HUES48 (cell line): ENCODE data around the gene RFX3.
A peak's percentile ranks its signal among the peaks of the same experiment; 100 is the strongest.

Experiments used
- H3K27ac ChIP-seq: one replicate; pipeline ENCODE4 v1.7.0; 2013; ENCODE audit warnings: low read depth, low read length, inconsistent platforms
- H3K27me3 ChIP-seq: 2 replicates; pipeline ENCODE4 v1.6.1; 2013; ENCODE audit warnings: mild to moderate bottlenecking, low read length; ENCODE audit not compliant: control insufficient read depth, insufficient read depth
- H3K36me3 ChIP-seq: 2 replicates; pipeline ENCODE4 v1.6.1; 2013; ENCODE audit warnings: low read length; ENCODE audit not compliant: control insufficient read depth, insufficient read depth
- H3K4me1 ChIP-seq: 2 replicates; pipeline ENCODE4 v1.6.1; 2013; ENCODE audit warnings: mild to moderate bottlenecking, low read length; ENCODE audit not compliant: control insufficient read depth, insufficient read depth
- H3K4me3 ChIP-seq: 2 replicates; pipeline ENCODE4 v1.5.1; 2013; ENCODE audit warnings: mild to moderate bottlenecking, low read depth, low read length
- H3K9ac ChIP-seq: 2 replicates; pipeline ENCODE4 v1.6.1; 2013; ENCODE audit warnings: mild to moderate bottlenecking, low read depth, low read length, moderate library complexity
- H3K9me3 ChIP-seq: 2 replicates; pipeline ENCODE4 v1.6.1; 2013; ENCODE audit warnings: low read length; ENCODE audit not compliant: control insufficient read depth, insufficient read depth

RFX3 gene

GRCh38 chr9:3513265-3513818, 12.5 kb downstream of the RFX3 start:
- Histone ChIP-seq H3K9ac (no peak overlapping the region), H3K4me1 (peaks cover 32% of the 10 kb centered on the region), H3K27ac (no peak overlapping the region), H3K36me3 (no peaks in the 10 kb centered on the region), H3K27me3 (no peaks in the 10 kb centered on the region), H3K4me3 (no peak overlapping the region), H3K9me3 (no peaks in the 10 kb centered on the region)

GRCh38 chr9:3511551-3511950, 14.2 kb downstream of the RFX3 start:
- Histone ChIP-seq H3K27ac (no peak overlapping the region), H3K4me3 (no peak overlapping the region), H3K9ac (no peak overlapping the region; the same call in 1 of the 2 replicates), H3K27me3 (no peaks in the 10 kb centered on the region), H3K9me3 (no peaks in the 10 kb centered on the region), H3K36me3 (no peaks in the 10 kb centered on the region; the same call in 1 of the 2 replicates), H3K4me1 (peaks cover 49% of the 10 kb centered on the region)

- Histone ChIP-seq H3K27me3 (no peaks in the 10 kb centered on the region), H3K27ac (no peak overlapping the region), H3K9ac (no peak overlapping the region), H3K4me3 (no peak overlapping the region), H3K4me1 (peaks cover 56% of the 10 kb centered on the region), H3K9me3 (no peaks in the 10 kb centered on the region), H3K36me3 (no peaks in the 10 kb centered on the region; the same call in 1 of the 2 replicates)
Measured at GRCh38 chr9:3510796-3511195, 15.0 kb downstream of the RFX3 start.

DNA sequence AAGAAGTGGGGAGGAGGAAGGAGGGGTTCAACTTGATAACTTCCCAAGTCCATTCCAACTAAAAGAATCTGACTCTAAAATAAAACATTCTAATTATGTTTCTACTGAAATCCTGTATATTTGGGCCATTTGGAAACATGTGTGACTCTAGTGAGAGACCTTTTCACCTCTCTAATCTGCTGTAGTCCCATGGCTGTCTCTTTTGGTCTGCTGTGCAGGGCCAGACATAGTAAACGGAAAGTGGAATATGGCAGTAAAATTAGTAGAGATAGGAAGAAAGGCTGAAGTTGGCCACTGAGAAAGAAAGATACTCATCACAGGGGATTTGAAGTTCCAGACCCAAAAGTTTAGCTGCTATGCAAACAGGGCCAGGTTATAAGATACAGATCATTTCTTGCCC, 15.9 kb downstream of the RFX3 start:
- Histone ChIP-seq H3K4me3 (no peak overlapping the region), H3K9ac (no peak overlapping the region), H3K4me1 (peaks cover 61% of the 10 kb centered on the region), H3K27ac (peak overlapping the region; percentile 18), H3K36me3 (no peaks in the 10 kb centered on the region; the same call in 1 of the 2 replicates), H3K9me3 (no peaks in the 10 kb centered on the region), H3K27me3 (no peaks in the 10 kb centered on the region)

- H3K4me3 ChIP-seq, result no peak overlapping the region
- H3K36me3 ChIP-seq, result no peaks in the 10 kb centered on the region; the same call in 1 of the 2 replicates
- H3K27me3 ChIP-seq, result no peaks in the 10 kb centered on the region
- peak overlapping the region; percentile 35; the same call in 1 of the 2 replicates for H3K9ac ChIP-seq
- H3K9me3 ChIP-seq, result no peaks in the 10 kb centered on the region
- peaks cover 60% of the 10 kb centered on the region for H3K4me1 ChIP-seq
- peak overlapping the region; percentile 28 for H3K27ac ChIP-seq
Measured at GRCh38 chr9:3508521-3509291, 17.1 kb downstream of the RFX3 start.

DNA sequence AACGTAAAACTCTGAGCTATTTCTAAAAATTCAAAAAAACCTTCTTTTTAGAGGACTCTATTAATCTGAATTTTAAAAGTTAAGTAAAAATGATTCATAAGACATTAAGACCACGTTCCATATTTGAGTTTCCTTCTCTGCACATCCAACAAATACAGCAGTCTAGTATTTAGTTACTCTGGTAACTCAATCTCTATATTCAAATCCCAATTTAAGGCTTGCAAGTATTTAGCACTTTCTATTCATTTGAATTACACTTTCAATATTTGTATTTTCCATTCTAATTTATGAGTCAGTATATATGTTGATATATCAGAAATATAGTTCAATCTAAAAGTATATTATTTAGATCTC, 17.7 kb downstream of the RFX3 start:
- Histone ChIP-seq H3K4me1 (peaks cover 56% of the 10 kb centered on the region), H3K27me3 (no peaks in the 10 kb centered on the region), H3K36me3 (no peaks in the 10 kb centered on the region; the same call in 1 of the 2 replicates), H3K27ac (no peak overlapping the region), H3K9ac (peak overlapping the region; percentile 35; the same call in 1 of the 2 replicates), H3K4me3 (no peak overlapping the region), H3K9me3 (no peaks in the 10 kb centered on the region)

DNA sequence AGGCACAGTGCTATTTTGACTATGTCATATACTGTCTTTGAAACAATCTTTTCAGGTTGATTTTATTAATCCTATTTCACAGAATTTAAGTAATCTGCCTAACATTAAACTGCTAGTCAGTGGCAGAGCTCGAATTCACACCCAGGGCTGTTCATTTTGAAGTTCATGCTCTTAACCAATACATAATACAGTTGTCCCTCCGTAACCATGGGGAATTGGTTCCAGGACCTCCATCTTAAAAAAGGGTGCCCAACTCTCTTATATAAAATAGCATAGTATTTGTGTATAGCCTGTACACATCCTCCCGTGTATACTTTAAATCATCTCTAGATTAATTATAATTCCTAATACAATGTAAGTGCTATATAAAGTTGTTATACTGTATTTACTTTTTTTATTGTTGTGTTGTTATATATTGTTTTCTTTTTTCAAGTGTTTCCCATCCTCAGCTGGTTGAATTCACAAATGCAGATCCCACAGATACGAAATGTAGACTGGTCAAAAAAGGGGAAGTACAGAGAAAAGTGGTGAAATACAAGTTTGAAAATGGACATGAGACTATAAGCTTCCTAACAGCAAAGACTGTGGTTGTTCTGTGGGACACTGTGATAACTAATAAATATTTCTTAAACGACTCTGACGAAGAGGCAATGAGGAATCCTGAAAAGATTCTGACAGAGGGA, 18.3 kb downstream of the RFX3 start:
- no peaks in the 10 kb centered on the region for H3K27me3 ChIP-seq
- no peak overlapping the region for H3K4me3 ChIP-seq
- H3K9me3 ChIP-seq, result no peaks in the 10 kb centered on the region
- peaks cover 56% of the 10 kb centered on the region for H3K4me1 ChIP-seq
- no peaks in the 10 kb centered on the region; the same call in 1 of the 2 replicates for H3K36me3 ChIP-seq
- H3K9ac ChIP-seq, result no peak overlapping the region
- H3K27ac ChIP-seq, result no peak overlapping the region

GRCh38 chr9:3506164-3506563, 19.6 kb downstream of the RFX3 start:
- no peaks in the 10 kb centered on the region for H3K9me3 ChIP-seq
- H3K27me3 ChIP-seq, result no peaks in the 10 kb centered on the region
- peak overlapping the region; percentile 46 for H3K27ac ChIP-seq
- no peak overlapping the region for H3K4me3 ChIP-seq
- peaks cover 48% of the 10 kb centered on the region for H3K4me1 ChIP-seq
- no peak overlapping the region for H3K9ac ChIP-seq
- H3K36me3 ChIP-seq, result no peaks in the 10 kb centered on the region; the same call in 1 of the 2 replicates

DNA sequence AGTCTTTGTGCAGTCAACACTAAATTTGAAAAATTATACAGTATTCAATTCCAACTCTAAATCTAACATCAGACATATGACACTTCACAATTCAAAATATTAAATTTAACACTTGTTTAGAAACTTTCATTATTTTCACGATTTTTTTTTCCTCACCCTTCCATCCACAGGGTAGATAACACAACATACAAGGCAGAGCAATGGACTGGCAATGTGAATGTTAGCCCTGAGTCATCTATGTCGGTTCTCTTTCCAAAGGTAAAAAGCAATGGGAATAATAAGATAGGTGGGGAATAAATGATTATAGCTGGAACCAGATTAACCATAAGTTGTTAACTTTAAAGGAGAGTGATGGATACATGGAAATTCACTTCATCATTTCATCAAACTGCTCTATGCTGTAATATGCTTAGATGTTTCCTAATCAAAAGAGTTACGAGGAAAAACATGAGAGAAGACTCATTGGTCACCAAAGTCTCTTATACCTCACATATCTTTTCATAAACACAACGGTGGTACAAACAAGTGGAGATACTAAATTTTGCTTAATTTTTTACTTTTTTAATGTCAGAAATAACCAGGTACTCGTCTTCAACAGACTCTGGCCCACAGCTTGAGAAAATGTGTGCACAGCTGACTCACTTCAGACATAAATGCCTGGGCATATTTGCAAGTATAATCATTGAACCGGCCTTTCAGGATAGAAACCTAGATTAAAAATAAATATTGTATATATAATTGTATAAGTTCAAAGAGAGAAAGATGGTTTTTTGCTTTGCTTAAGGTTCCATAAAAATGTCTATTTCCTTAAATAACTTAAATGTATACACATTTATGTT, 23.0 kb downstream of the RFX3 start:
- H3K4me1 ChIP-seq, result peaks cover 33% of the 10 kb centered on the region
- no peaks in the 10 kb centered on the region; the same call in 1 of the 2 replicates for H3K36me3 ChIP-seq
- no peak overlapping the region for H3K27ac ChIP-seq
- no peaks in the 10 kb centered on the region for H3K9me3 ChIP-seq
- no peak overlapping the region for H3K9ac ChIP-seq
- H3K27me3 ChIP-seq, result no peaks in the 10 kb centered on the region
- no peak overlapping the region for H3K4me3 ChIP-seq

GRCh38 chr9:3500044-3500443, 25.8 kb downstream of the RFX3 start:
- H3K9ac ChIP-seq, result no peak overlapping the region
- H3K36me3 ChIP-seq, result no peaks in the 10 kb centered on the region
- H3K27ac ChIP-seq, result no peak overlapping the region
- no peaks in the 10 kb centered on the region for H3K9me3 ChIP-seq
- H3K4me1 ChIP-seq, result peaks cover 10% of the 10 kb centered on the region
- no peak overlapping the region for H3K4me3 ChIP-seq
- no peaks in the 10 kb centered on the region for H3K27me3 ChIP-seq
